Neural progenitor cell (in vitro differentiated cells): ENCODE measurements around the gene LYPD5. TPM values are rescaled to one million over a fixed set of nuclear protein-coding genes. Genes with fewer than 3 reads are reported as not detected.
"Not testable (repeated sequence)": the region's sequence is repeated elsewhere in the genome, so short reads cannot be mapped to it uniquely, and the experiment has no call there.

Experiments used
- DNase-seq: peaks from one replicate; pipeline ENCODE4 v3.0.0-alpha.2; 2016; ENCODE audit warnings: low spot score
- H2AFZ ChIP-seq: fragments of 200-600 bp; sonication (generic); replicated peaks from 2 replicates; pipeline ENCODE4 v1.6.1; 2016; ENCODE audit warnings: antibody characterized with exemption
- H3F3A ChIP-seq: fragments of 200-600 bp; sonication (generic); 2 replicates; pipeline ENCODE4 v1.6.1; 2016; ENCODE audit warnings: antibody characterized with exemption, low read depth
- H3K27ac ChIP-seq: fragments of 200-600 bp; sonication (generic); 2 replicates; pipeline ENCODE4 v1.5.1; 2016; ENCODE audit warnings: mild to moderate bottlenecking
- H3K27me3 ChIP-seq: fragments of 200-600 bp; sonication (generic); 2 replicates; pipeline ENCODE4 v1.6.1; 2016; ENCODE audit warnings: mild to moderate bottlenecking, moderate library complexity
- H3K36me3 ChIP-seq: fragments of 200-600 bp; sonication (generic); 2 replicates; pipeline ENCODE4 v1.5.1; 2016
- H3K4me1 ChIP-seq: fragments of 200-600 bp; sonication (generic); 2 replicates; pipeline ENCODE4 v1.6.1; 2016; ENCODE audit warnings: mixed run types
- H3K4me2 ChIP-seq: fragments of 200-600 bp; sonication (generic); 2 replicates; pipeline ENCODE4 v1.6.1; 2016
- H3K4me3 ChIP-seq: fragments of 200-600 bp; sonication (generic); 2 replicates; pipeline ENCODE4 v1.5.1; 2016
- H3K79me2 ChIP-seq: fragments of 200-600 bp; sonication (generic); 2 replicates; pipeline ENCODE4 v1.6.1; 2016; ENCODE audit warnings: low read depth
- H3K9ac ChIP-seq: fragments of 200-600 bp; sonication (generic); 2 replicates; pipeline ENCODE4 v1.6.1; 2016
- H3K9me3 ChIP-seq: fragments of 200-600 bp; sonication (generic); 2 replicates; pipeline ENCODE4 v1.5.1; 2016; ENCODE audit warnings: low read depth
- H4K20me1 ChIP-seq: fragments of 200-600 bp; sonication (generic); 2 replicates; pipeline ENCODE4 v1.6.1; 2016; ENCODE audit warnings: low read depth
- H3K27ac Mint-ChIP-seq: 3 replicates; pipeline ENCODE4 v1.8.0; 2021; ENCODE audit warnings: mixed read lengths
- H3K27me3 Mint-ChIP-seq: 2 replicates; pipeline ENCODE4 v1.8.0; 2022; ENCODE audit warnings: low read depth, mild to moderate bottlenecking, inconsistent platforms, moderate library complexity, mixed read lengths; ENCODE audit not compliant: insufficient read depth
- H3K36me3 Mint-ChIP-seq: 3 replicates; pipeline ENCODE4 v1.8.0; 2021; ENCODE audit warnings: mixed read lengths
- H3K4me1 Mint-ChIP-seq: 3 replicates; pipeline ENCODE4 v1.8.0; 2021; ENCODE audit warnings: mixed read lengths
- H3K4me3 Mint-ChIP-seq: 3 replicates; pipeline ENCODE4 v1.8.0; 2021; ENCODE audit warnings: mild to moderate bottlenecking, moderate library complexity, mixed read lengths
- H3K9me3 Mint-ChIP-seq: 3 replicates; pipeline ENCODE4 v1.8.0; 2020; ENCODE audit warnings: mixed read lengths
- CTCF ChIP-seq: fragments of 200-600 bp; sonication (generic); IDR thresholded peaks from 2 replicates; pipeline ENCODE4 v1.5.1; 2017; ENCODE audit warnings: antibody characterized with exemption, mild to moderate bottlenecking
- EZH2 ChIP-seq: fragments of 200-600 bp; sonication (generic); IDR thresholded peaks from 2 replicates; pipeline ENCODE4 v1.6.1; 2017; ENCODE audit warnings: antibody characterized with exemption, mild to moderate bottlenecking, moderate library complexity
- EZH2phosphoT487 ChIP-seq: fragments of 200-600 bp; sonication (generic); IDR thresholded peaks from 2 replicates; pipeline ENCODE4 v1.6.1; 2017; ENCODE audit warnings: antibody characterized with exemption
- total RNA-seq: library from RNA; depleted of rRNA; stranded (reverse); fragments of >200 nt; gene quantifications from 2 replicates; pipeline ENCODE4 v1.2.3, GENCODE V29; 2015; ENCODE audit warnings: low replicate concordance

Gene LYPD5
- total RNA-seq, 1 donor from 2014 or later, result not detected

GRCh38 chr19:43777163-43777695 is 25.0 kb downstream of the LYPD5 start:
- Mint-ChIP-seq H3K4me1 (peaks cover 44% of the 10 kb centered on the region), H3K27me3 (peaks cover 41% of the 10 kb centered on the region), H3K36me3 (no peaks in the 10 kb centered on the region), H3K4me3 (no peak overlapping the region), H3K27ac (no peak overlapping the region), H3K9me3 (peaks cover 3% of the 10 kb centered on the region)
- Histone ChIP-seq H3K27me3 (peaks cover 51% of the 10 kb centered on the region), H3K4me1 (peaks cover 19% of the 10 kb centered on the region), H3K4me3 (no peak overlapping the region), H3K4me2 (peak overlapping the region; percentile 20), H3K9me3 (no peaks in the 10 kb centered on the region), H4K20me1 (no peaks in the 10 kb centered on the region), H3K27ac (no peak overlapping the region), H2AFZ (no peak overlapping the region), H3K79me2 (no peaks in the 10 kb centered on the region), H3K9ac (no peak overlapping the region), H3F3A (peaks cover 12% of the 10 kb centered on the region), H3K36me3 (no peaks in the 10 kb centered on the region)
- DNase-seq, result no peak
- TF ChIP-seq EZH2 (no peak), CTCF (no peak), EZH2phosphoT487 (no peak)

- Histone ChIP-seq H3K9me3 (no peaks in the 10 kb centered on the region), H3K27me3 (peaks cover 61% of the 10 kb centered on the region), H3K79me2 (no peaks in the 10 kb centered on the region), H3K9ac (no peak overlapping the region), H3K4me2 (no peak overlapping the region), H3K27ac (no peak overlapping the region), H3F3A (peaks cover 12% of the 10 kb centered on the region), H3K4me3 (no peak overlapping the region), H4K20me1 (no peaks in the 10 kb centered on the region), H3K4me1 (peaks cover 19% of the 10 kb centered on the region), H2AFZ (no peak overlapping the region), H3K36me3 (no peaks in the 10 kb centered on the region)
- Mint-ChIP-seq H3K4me3 (no peak overlapping the region), H3K9me3 (peaks cover 3% of the 10 kb centered on the region), H3K27me3 (peaks cover 40% of the 10 kb centered on the region), H3K36me3 (no peaks in the 10 kb centered on the region), H3K27ac (no peak overlapping the region), H3K4me1 (peaks cover 41% of the 10 kb centered on the region)
- TF ChIP-seq CTCF, result no peak
- DNase-seq, result no peak
These were observed 26.0 kb downstream of the LYPD5 start for GRCh38 chr19:43776286-43776685.

- peaks cover 70% of the 10 kb centered on the region for H3K27me3 ChIP-seq
- peaks cover 45% of the 10 kb centered on the region for H3K27me3 Mint-ChIP-seq
- DNase-seq, result no peak
- no peak overlapping the region for H3K4me3 ChIP-seq
- H3K27ac ChIP-seq, result no peak overlapping the region
- no peak overlapping the region for H3K9ac ChIP-seq
- peaks cover 37% of the 10 kb centered on the region for H3K4me1 Mint-ChIP-seq
- no peaks in the 10 kb centered on the region for H3K36me3 ChIP-seq
- H3K4me3 Mint-ChIP-seq, result peak overlapping the region; percentile 78
- H4K20me1 ChIP-seq, result no peaks in the 10 kb centered on the region
- H3K9me3 ChIP-seq, result no peaks in the 10 kb centered on the region
- H3K4me1 ChIP-seq, result peaks cover 19% of the 10 kb centered on the region
- no peaks in the 10 kb centered on the region for H3K79me2 ChIP-seq
- no peak overlapping the region for H3K4me2 ChIP-seq
- H3F3A ChIP-seq, result peaks cover 12% of the 10 kb centered on the region
- peaks cover 3% of the 10 kb centered on the region for H3K9me3 Mint-ChIP-seq
- no peak overlapping the region for H2AFZ ChIP-seq
- H3K36me3 Mint-ChIP-seq, result no peaks in the 10 kb centered on the region
- H3K27ac Mint-ChIP-seq, result no peak overlapping the region
- TF ChIP-seq CTCF, result no peak
- no peak for TF ChIP-seq EZH2
- no peak for TF ChIP-seq EZH2phosphoT487
These were observed 26.9 kb downstream of the LYPD5 start for GRCh38 chr19:43775299-43775890.

- Histone ChIP-seq H3K4me2 (peak overlapping the region; percentile 85), H3K27me3 (peaks cover 72% of the 10 kb centered on the region), H3K4me3 (peak overlapping the region; percentile 45), H3K4me1 (peaks cover 19% of the 10 kb centered on the region), H3F3A (peaks cover 12% of the 10 kb centered on the region)
- H3K9me3 Mint-ChIP-seq, H2AFZ ChIP-seq, H3K79me2 ChIP-seq, DNase-seq, H3K36me3 ChIP-seq, H3K27ac ChIP-seq, H3K36me3 Mint-ChIP-seq, H3K9ac ChIP-seq, H4K20me1 ChIP-seq, H3K9me3 ChIP-seq, H3K27ac Mint-ChIP-seq: not testable (repeated sequence)
- H3K27me3 Mint-ChIP-seq, result peaks cover 49% of the 10 kb centered on the region
- H3K4me3 Mint-ChIP-seq, result peak overlapping the region; percentile 78
- peaks cover 37% of the 10 kb centered on the region for H3K4me1 Mint-ChIP-seq
These were observed 27.3 kb downstream of the LYPD5 start for GRCh38 chr19:43774940-43775258.
